GM23338 (cell line): ENCODE measurements around the gene LEP.

ENCODE experiments used
- CTCF ChIP-seq, 2 experiments: fragments of 200-600 bp in 1 of 2; sonication (generic) in 1 of 2; conservative IDR thresholded peaks; 2 replicates each; pipeline versions ENCODE4 v1.5.1 to v1.6.1; 2016 to 2017; ENCODE audit warnings: antibody characterized with exemption in 2 of 2, low read depth in 2 of 2, mild to moderate bottlenecking in 2 of 2, moderate library complexity in 1 of 2
- EZH2phosphoT487 ChIP-seq: fragments of 200-600 bp; sonication (generic); IDR thresholded peaks from one replicate; pipeline ENCODE4 v1.8.1; 2018; ENCODE audit warnings: antibody characterized with exemption; ENCODE audit not compliant: unreplicated experiment
- POLR2AphosphoS5 ChIP-seq: IDR thresholded peaks from 2 replicates; pipeline ENCODE4 v1.6.1; 2016; ENCODE audit warnings: antibody characterized with exemption, low read depth

GRCh38 chr7:128205068-128205467, 36.0 kb upstream of the LEP start:
- no peak for TF ChIP-seq CTCF (conservative IDR thresholded peaks at IDR 0.05; ENCODE audit: low read depth in 2 of 2)
- no peak for TF ChIP-seq EZH2phosphoT487
- no peak for TF ChIP-seq POLR2AphosphoS5
